HL-60/S4 treated with retinoic acid at 250 ng/mL for 4 days and 3 days (cell line): ENCODE results near the gene CUL3.
"Not testable (repeated sequence)": the region's sequence is repeated elsewhere in the genome, so short reads cannot be mapped to it uniquely, and the experiment has no call there.

Source experiments
- in situ Hi-C: fragments of 300-500 bp; cut with MboI; formaldehyde crosslinking; loops from 2 replicates; pipeline ENCODE4 v1.7.0; 2022; ENCODE audit warnings: low sequenced_read_pairs

CUL3 gene

GRCh38 chr2:224585211-224586088, at the start of gene CUL3:
Gene CUL3, minus strand, starts transcription at chr2:224585363. Its CDS starts 354 bp downstream, at chr2:224585009.
- in situ Hi-C loops = no loop called here

- in situ Hi-C loops = no loop called here
These were observed 45.7 kb upstream of the CUL3 start for GRCh38 chr2:224630659-224631550.

- in situ Hi-C loops = no loop called here
These were observed 43.3 kb upstream of the CUL3 start for GRCh38 chr2:224628416-224628815.

GRCh38 chr2:224626735-224627134, 41.6 kb upstream of the CUL3 start:
- in situ Hi-C loops = no loop called here

- in situ Hi-C loops = no loop called here
These were observed 28.6 kb upstream of the CUL3 start for GRCh38 chr2:224613543-224614286.

- in situ Hi-C loops = no loop called here
These were observed 27.4 kb upstream of the CUL3 start for GRCh38 chr2:224612578-224612977.

GRCh38 chr2:224611938-224612337, 26.8 kb upstream of the CUL3 start:
- in situ Hi-C loops = no loop called here

GRCh38 chr2:224608104-224608503, 22.9 kb upstream of the CUL3 start:
- in situ Hi-C loops = no loop called here

GRCh38 chr2:224603746-224604500, 18.8 kb upstream of the CUL3 start:
- in situ Hi-C loops = not testable (repeated sequence)

- in situ Hi-C loops = not testable (repeated sequence)
These were observed 17.7 kb upstream of the CUL3 start for GRCh38 chr2:224602778-224603375.

GRCh38 chr2:224601923-224602322, 16.8 kb upstream of the CUL3 start:
- in situ Hi-C loops = no loop called here

GRCh38 chr2:224598678-224599077, 13.5 kb upstream of the CUL3 start:
- in situ Hi-C loops = no loop called here

- in situ Hi-C loops = no loop called here
These were observed 11.1 kb upstream of the CUL3 start for GRCh38 chr2:224596289-224596688.

GRCh38 chr2:224595518-224595917, 10.4 kb upstream of the CUL3 start:
- in situ Hi-C loops = no loop called here

GRCh38 chr2:224594840-224595239, 9.7 kb upstream of the CUL3 start:
- in situ Hi-C loops = no loop called here

GRCh38 chr2:224591220-224591619, 6.1 kb upstream of the CUL3 start:
- in situ Hi-C loops = no loop called here

- in situ Hi-C loops = no loop called here
These were observed 1.0 kb upstream of the CUL3 start for GRCh38 chr2:224586127-224586695.

GRCh38 chr2:224584785-224585210, 365 bp downstream of the CUL3 start:
- in situ Hi-C loops = no loop called here

GRCh38 chr2:224584111-224584784, 915 bp downstream of the CUL3 start:
- in situ Hi-C loops = no loop called here
